WTC11 (cell line): ENCODE measurements around the gene POLH. TPM values are rescaled to one million over a fixed set of nuclear protein-coding genes. Genes with fewer than 3 reads are reported as not detected.

Source experiments
- CREB1 ChIP-seq: sonication (generic); formaldehyde crosslinking; IDR thresholded peaks from 2 replicates; pipeline ENCODE4 v1.8.0; 2023; ENCODE audit warnings: mild to moderate bottlenecking, missing genetic modification reagents
- ELF4 ChIP-seq: sonication (generic); formaldehyde crosslinking; IDR thresholded peaks from 2 replicates; pipeline ENCODE4 v1.8.1; 2022; ENCODE audit warnings: low read depth, mild to moderate bottlenecking, moderate library complexity, missing genetic modification reagents
- FOXJ3 ChIP-seq: sonication (generic); formaldehyde crosslinking; IDR thresholded peaks from 2 replicates; pipeline ENCODE4 v1.9.0; 2021; ENCODE audit warnings: missing genetic modification reagents, mild to moderate bottlenecking, borderline replicate concordance
- RORB ChIP-seq: fragments of 250-450 bp; sonication (Bioruptor Pico); IDR thresholded peaks from 2 replicates; pipeline ENCODE4 v1.9.0; 2021; ENCODE audit warnings: mild to moderate bottlenecking
- SMAD3 ChIP-seq: sonication (generic); formaldehyde crosslinking; IDR thresholded peaks from 2 replicates; pipeline ENCODE4 v1.8.0; 2022; ENCODE audit warnings: missing genetic modification reagents, mild to moderate bottlenecking, borderline replicate concordance
- SP1 ChIP-seq: sonication (generic); formaldehyde crosslinking; conservative IDR thresholded peaks from 2 replicates; pipeline ENCODE4 v1.8.1; 2022; ENCODE audit warnings: missing genetic modification reagents
- ZNF138 ChIP-seq: sonication (generic); formaldehyde crosslinking; conservative IDR thresholded peaks from 2 replicates; pipeline ENCODE4 v1.8.1; 2022; ENCODE audit warnings: mild to moderate bottlenecking, moderate library complexity, missing genetic modification reagents
- total RNA-seq: library from RNA; stranded (reverse); gene quantifications from 3 replicates; pipeline ENCODE4 v1.2.3, GENCODE V29; 2021
- TF ChIP-seq, protein P1 (sequence below): sonication (generic); formaldehyde crosslinking; IDR thresholded peaks from 2 replicates; pipeline ENCODE4 v1.8.1; 2022; ENCODE audit warnings: mild to moderate bottlenecking, missing genetic modification reagents, moderate library complexity, borderline replicate concordance
- TF ChIP-seq, protein P2 (sequence below): sonication (generic); formaldehyde crosslinking; IDR thresholded peaks from 2 replicates; pipeline ENCODE4 v1.8.0; 2023; ENCODE audit warnings: mild to moderate bottlenecking, missing genetic modification reagents
- TF ChIP-seq, protein P3 (sequence below): sonication (generic); formaldehyde crosslinking; IDR thresholded peaks from 2 replicates; pipeline ENCODE4 v1.8.1; 2023; ENCODE audit warnings: mild to moderate bottlenecking, missing genetic modification reagents
- TF ChIP-seq, protein P4 (sequence below): sonication (generic); formaldehyde crosslinking; IDR thresholded peaks from 2 replicates; pipeline ENCODE4 v1.8.0; 2022; ENCODE audit warnings: missing genetic modification reagents
- TF ChIP-seq, protein P5 (sequence below): fragments of 250-450 bp; sonication (Bioruptor Pico); IDR thresholded peaks from 2 replicates; pipeline ENCODE4 v1.9.0; 2021; ENCODE audit warnings: mild to moderate bottlenecking
- TF ChIP-seq, protein P6 (sequence below): sonication (generic); formaldehyde crosslinking; IDR thresholded peaks from 2 replicates; pipeline ENCODE4 v1.8.0; 2022; ENCODE audit warnings: mild to moderate bottlenecking, missing genetic modification reagents
- TF ChIP-seq, protein P7 (sequence below): sonication (generic); formaldehyde crosslinking; IDR thresholded peaks from 2 replicates; pipeline ENCODE4 v1.8.1; 2022; ENCODE audit warnings: mild to moderate bottlenecking, moderate library complexity, missing genetic modification reagents
- TF ChIP-seq, protein P8 (sequence below): sonication (generic); formaldehyde crosslinking; IDR thresholded peaks from 2 replicates; pipeline ENCODE4 v1.8.1; 2022; ENCODE audit warnings: low read depth, missing genetic modification reagents, borderline replicate concordance

The POLH gene
- total RNA-seq, 1 experiment from 2014 or later, result 28.0 TPM

DNA sequence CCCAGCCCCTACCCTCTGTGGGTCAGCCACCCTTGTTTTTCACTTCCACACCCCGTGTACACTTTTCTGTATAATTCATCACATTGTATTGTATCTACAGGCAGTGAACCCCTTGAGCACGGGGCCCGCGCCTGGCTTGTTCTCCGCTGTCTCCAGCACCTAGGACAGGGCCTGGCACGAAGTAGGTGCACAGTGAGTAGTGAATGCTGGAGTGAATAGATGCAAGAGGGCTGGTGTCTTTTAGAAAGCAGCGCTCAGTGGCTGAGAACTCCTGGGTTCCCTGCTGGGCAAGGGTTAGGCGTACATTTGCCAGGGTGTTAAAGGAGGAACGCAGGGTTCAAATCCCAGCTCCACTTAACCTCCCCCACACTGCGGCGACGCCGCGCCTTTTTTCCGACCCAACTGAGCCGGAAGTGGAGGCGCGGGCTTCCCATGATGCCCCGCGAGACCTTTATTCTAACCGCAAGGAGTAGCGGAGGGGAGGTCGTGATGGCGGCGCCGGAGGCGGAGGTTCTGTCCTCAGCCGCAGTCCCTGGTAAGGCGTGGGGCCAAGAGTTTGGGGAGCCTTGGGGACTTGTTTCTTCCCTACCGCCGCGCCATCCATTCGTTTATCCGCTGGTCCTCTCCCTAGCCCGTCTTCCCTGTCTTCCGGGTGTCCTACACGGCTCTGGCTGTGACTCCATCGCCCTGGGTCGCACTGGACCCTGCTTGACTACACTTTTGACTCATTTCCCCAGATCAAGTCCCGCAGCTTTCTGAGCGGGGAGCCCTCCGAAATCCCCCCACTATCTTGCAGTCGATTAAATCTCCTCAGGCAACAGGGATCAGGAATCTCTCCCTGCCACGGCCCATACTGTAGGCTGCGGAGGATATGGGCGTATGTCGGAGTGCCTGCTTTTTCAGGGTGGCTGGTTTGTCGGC, 59.7 kb downstream of the POLH start, which contains the start of gene MAD2L1BP (continued):
- TF ChIP-seq, protein P1, sequence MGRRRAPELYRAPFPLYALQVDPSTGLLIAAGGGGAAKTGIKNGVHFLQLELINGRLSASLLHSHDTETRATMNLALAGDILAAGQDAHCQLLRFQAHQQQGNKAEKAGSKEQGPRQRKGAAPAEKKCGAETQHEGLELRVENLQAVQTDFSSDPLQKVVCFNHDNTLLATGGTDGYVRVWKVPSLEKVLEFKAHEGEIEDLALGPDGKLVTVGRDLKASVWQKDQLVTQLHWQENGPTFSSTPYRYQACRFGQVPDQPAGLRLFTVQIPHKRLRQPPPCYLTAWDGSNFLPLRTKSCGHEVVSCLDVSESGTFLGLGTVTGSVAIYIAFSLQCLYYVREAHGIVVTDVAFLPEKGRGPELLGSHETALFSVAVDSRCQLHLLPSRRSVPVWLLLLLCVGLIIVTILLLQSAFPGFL, result 0 out of 2 replicates have a peak, but pooled peaks have one; percentile 76
- TF ChIP-seq ZNF138 (CRISPR knock-in tag) (no peak), CREB1 (CRISPR knock-in tag) (no peak; the same call in 1 of the 2 replicates), SMAD3 (CRISPR knock-in tag) (no peak), FOXJ3 (CRISPR knock-in tag) (no peak), RORB (CRISPR knock-in tag) (no peak), ELF4 (no peak), SP1 (peak; percentile 23; the same call in 1 of the 2 replicates)
- TF ChIP-seq, protein P2, sequence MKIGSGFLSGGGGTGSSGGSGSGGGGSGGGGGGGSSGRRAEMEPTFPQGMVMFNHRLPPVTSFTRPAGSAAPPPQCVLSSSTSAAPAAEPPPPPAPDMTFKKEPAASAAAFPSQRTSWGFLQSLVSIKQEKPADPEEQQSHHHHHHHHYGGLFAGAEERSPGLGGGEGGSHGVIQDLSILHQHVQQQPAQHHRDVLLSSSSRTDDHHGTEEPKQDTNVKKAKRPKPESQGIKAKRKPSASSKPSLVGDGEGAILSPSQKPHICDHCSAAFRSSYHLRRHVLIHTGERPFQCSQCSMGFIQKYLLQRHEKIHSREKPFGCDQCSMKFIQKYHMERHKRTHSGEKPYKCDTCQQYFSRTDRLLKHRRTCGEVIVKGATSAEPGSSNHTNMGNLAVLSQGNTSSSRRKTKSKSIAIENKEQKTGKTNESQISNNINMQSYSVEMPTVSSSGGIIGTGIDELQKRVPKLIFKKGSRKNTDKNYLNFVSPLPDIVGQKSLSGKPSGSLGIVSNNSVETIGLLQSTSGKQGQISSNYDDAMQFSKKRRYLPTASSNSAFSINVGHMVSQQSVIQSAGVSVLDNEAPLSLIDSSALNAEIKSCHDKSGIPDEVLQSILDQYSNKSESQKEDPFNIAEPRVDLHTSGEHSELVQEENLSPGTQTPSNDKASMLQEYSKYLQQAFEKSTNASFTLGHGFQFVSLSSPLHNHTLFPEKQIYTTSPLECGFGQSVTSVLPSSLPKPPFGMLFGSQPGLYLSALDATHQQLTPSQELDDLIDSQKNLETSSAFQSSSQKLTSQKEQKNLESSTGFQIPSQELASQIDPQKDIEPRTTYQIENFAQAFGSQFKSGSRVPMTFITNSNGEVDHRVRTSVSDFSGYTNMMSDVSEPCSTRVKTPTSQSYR, result peak; percentile 77; the same call in 1 of the 2 replicates
- TF ChIP-seq, protein P3, sequence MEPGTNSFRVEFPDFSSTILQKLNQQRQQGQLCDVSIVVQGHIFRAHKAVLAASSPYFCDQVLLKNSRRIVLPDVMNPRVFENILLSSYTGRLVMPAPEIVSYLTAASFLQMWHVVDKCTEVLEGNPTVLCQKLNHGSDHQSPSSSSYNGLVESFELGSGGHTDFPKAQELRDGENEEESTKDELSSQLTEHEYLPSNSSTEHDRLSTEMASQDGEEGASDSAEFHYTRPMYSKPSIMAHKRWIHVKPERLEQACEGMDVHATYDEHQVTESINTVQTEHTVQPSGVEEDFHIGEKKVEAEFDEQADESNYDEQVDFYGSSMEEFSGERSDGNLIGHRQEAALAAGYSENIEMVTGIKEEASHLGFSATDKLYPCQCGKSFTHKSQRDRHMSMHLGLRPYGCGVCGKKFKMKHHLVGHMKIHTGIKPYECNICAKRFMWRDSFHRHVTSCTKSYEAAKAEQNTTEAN, result no peak
- TF ChIP-seq, protein P4, sequence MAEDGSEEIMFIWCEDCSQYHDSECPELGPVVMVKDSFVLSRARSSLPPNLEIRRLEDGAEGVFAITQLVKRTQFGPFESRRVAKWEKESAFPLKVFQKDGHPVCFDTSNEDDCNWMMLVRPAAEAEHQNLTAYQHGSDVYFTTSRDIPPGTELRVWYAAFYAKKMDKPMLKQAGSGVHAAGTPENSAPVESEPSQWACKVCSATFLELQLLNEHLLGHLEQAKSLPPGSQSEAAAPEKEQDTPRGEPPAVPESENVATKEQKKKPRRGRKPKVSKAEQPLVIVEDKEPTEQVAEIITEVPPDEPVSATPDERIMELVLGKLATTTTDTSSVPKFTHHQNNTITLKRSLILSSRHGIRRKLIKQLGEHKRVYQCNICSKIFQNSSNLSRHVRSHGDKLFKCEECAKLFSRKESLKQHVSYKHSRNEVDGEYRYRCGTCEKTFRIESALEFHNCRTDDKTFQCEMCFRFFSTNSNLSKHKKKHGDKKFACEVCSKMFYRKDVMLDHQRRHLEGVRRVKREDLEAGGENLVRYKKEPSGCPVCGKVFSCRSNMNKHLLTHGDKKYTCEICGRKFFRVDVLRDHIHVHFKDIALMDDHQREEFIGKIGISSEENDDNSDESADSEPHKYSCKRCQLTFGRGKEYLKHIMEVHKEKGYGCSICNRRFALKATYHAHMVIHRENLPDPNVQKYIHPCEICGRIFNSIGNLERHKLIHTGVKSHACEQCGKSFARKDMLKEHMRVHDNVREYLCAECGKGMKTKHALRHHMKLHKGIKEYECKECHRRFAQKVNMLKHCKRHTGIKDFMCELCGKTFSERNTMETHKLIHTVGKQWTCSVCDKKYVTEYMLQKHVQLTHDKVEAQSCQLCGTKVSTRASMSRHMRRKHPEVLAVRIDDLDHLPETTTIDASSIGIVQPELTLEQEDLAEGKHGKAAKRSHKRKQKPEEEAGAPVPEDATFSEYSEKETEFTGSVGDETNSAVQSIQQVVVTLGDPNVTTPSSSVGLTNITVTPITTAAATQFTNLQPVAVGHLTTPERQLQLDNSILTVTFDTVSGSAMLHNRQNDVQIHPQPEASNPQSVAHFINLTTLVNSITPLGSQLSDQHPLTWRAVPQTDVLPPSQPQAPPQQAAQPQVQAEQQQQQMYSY (CRISPR knock-in tag), result 0 out of 2 replicates have a peak, but pooled peaks have one; percentile 33
- TF ChIP-seq, protein P5, sequence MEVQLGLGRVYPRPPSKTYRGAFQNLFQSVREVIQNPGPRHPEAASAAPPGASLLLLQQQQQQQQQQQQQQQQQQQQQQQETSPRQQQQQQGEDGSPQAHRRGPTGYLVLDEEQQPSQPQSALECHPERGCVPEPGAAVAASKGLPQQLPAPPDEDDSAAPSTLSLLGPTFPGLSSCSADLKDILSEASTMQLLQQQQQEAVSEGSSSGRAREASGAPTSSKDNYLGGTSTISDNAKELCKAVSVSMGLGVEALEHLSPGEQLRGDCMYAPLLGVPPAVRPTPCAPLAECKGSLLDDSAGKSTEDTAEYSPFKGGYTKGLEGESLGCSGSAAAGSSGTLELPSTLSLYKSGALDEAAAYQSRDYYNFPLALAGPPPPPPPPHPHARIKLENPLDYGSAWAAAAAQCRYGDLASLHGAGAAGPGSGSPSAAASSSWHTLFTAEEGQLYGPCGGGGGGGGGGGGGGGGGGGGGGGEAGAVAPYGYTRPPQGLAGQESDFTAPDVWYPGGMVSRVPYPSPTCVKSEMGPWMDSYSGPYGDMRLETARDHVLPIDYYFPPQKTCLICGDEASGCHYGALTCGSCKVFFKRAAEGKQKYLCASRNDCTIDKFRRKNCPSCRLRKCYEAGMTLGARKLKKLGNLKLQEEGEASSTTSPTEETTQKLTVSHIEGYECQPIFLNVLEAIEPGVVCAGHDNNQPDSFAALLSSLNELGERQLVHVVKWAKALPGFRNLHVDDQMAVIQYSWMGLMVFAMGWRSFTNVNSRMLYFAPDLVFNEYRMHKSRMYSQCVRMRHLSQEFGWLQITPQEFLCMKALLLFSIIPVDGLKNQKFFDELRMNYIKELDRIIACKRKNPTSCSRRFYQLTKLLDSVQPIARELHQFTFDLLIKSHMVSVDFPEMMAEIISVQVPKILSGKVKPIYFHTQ (CRISPR knock-in tag), result peak; percentile 69; the same call in 1 of the 2 replicates
- TF ChIP-seq, protein P6, sequence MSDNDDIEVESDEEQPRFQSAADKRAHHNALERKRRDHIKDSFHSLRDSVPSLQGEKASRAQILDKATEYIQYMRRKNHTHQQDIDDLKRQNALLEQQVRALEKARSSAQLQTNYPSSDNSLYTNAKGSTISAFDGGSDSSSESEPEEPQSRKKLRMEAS (CRISPR knock-in tag), result peak; percentile 76
- TF ChIP-seq, protein P7, sequence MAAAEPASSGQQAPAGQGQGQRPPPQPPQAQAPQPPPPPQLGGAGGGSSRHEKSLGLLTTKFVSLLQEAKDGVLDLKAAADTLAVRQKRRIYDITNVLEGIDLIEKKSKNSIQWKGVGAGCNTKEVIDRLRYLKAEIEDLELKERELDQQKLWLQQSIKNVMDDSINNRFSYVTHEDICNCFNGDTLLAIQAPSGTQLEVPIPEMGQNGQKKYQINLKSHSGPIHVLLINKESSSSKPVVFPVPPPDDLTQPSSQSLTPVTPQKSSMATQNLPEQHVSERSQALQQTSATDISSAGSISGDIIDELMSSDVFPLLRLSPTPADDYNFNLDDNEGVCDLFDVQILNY (CRISPR knock-in tag), result peak; percentile 57; the same call in 1 of the 2 replicates
- TF ChIP-seq, protein P8, sequence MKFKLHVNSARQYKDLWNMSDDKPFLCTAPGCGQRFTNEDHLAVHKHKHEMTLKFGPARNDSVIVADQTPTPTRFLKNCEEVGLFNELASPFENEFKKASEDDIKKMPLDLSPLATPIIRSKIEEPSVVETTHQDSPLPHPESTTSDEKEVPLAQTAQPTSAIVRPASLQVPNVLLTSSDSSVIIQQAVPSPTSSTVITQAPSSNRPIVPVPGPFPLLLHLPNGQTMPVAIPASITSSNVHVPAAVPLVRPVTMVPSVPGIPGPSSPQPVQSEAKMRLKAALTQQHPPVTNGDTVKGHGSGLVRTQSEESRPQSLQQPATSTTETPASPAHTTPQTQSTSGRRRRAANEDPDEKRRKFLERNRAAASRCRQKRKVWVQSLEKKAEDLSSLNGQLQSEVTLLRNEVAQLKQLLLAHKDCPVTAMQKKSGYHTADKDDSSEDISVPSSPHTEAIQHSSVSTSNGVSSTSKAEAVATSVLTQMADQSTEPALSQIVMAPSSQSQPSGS, result no peak
